Hypothalamus (tissue), 51 donors: ENCODE measurements around the gene MYD88.

Source experiments
- DNase-seq, 51 donors: peaks; one replicate each; lab custom pipeline; 2025; lab: John Stamatoyannopoulos, UW

The MYD88 gene

DNA sequence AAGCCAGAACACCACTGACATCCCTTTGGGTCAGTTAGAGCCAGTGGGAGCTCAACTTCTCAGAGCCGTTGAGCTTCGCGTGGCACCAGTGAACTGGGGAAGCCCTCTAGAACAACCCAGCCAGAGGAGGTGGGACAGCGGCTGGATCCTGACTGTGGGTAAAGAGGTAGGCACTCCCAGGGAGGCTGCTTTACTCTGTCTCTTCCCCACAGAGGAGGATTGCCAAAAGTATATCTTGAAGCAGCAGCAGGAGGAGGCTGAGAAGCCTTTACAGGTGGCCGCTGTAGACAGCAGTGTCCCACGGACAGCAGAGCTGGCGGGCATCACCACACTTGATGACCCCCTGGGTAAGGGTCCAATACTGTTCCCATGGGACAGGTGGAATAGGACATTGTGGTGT, 1.2 kb downstream of the MYD88 start:
- no peak for DNase-seq

DNA sequence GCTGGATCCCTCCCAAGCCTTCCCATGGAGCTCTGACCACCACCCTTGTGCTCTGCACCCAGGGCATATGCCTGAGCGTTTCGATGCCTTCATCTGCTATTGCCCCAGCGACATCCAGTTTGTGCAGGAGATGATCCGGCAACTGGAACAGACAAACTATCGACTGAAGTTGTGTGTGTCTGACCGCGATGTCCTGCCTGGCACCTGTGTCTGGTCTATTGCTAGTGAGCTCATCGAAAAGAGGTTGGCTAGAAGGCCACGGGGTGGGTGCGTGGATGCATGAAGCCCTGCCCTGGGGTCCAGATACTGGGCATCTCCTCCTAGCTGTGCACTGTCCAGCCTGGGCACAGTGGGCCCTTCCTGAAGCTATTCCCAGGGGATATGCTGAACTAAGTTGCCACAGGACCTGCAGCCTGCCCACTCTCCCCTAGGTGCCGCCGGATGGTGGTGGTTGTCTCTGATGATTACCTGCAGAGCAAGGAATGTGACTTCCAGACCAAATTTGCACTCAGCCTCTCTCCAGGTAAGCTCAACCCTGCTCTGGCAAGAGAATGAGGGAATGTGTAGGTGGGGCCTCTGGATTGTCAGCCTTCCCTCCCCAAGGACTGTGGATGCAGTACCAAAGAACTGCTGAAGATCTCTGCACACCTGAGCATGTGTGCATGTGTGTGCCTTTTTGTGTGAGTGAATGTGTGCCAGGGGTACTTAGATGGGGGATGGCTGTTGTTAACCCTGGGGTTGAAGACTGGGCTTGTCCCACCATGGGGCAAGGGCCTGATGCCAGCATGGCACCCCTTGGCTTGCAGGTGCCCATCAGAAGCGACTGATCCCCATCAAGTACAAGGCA, 2.1 kb downstream of the MYD88 start:
- no peak for DNase-seq

DNA sequence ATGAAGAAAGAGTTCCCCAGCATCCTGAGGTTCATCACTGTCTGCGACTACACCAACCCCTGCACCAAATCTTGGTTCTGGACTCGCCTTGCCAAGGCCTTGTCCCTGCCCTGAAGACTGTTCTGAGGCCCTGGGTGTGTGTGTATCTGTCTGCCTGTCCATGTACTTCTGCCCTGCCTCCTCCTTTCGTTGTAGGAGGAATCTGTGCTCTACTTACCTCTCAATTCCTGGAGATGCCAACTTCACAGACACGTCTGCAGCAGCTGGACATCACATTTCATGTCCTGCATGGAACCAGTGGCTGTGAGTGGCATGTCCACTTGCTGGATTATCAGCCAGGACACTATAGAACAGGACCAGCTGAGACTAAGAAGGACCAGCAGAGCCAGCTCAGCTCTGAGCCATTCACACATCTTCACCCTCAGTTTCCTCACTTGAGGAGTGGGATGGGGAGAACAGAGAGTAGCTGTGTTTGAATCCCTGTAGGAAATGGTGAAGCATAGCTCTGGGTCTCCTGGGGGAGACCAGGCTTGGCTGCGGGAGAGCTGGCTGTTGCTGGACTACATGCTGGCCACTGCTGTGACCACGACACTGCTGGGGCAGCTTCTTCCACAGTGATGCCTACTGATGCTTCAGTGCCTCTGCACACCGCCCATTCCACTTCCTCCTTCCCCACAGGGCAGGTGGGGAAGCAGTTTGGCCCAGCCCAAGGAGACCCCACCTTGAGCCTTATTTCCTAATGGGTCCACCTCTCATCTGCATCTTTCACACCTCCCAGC, 2.9 kb downstream of the MYD88 start:
- no peak for DNase-seq

DNA sequence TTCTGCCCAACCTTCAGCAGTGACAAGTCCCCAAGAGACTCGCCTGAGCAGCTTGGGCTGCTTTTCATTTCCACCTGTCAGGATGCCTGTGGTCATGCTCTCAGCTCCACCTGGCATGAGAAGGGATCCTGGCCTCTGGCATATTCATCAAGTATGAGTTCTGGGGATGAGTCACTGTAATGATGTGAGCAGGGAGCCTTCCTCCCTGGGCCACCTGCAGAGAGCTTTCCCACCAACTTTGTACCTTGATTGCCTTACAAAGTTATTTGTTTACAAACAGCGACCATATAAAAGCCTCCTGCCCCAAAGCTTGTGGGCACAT, 3.5 kb downstream of the MYD88 start:
- no peak for DNase-seq

DNA sequence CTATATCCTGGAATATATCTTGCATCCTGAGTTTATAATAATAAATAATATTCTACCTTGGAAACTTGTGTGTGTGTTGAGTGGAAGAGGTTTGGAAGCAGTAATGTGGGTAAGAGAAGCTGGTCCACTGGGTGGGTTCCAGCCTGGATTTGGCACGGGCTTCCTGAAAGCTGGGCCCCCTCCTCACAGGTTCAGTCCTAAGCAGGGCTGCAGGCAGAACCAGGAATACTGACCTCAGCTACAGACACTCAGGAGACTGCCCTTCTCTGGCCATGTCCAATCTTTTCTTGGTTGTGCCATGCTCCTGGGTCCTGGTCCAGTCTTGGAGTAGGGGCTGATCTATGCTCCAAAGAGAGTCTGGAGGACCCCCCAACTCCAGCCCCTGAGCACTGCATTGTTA, 4.5 kb downstream of the MYD88 start:
- no peak for DNase-seq

DNA sequence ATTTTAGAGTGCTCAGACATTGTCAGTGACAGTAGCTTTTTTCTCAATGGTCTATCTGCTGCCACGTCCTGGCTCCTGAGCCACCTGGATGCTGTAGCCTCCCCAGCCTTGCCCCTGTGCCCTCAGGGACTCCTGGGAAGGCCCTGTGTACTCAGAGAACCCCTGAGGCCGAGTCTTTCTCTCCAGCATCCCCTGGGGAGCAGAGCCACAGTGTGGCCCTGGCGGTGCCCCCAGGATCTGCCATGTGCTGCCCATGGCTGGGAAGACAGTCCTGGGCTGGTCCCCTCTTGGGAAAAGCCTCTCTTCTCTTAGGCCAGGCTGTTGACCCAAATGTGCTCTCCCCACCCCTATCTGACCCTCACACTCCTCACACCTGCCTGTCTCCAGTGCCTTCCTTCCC, 5.0 kb downstream of the MYD88 start:
- DNase-seq, result no peak

DNA sequence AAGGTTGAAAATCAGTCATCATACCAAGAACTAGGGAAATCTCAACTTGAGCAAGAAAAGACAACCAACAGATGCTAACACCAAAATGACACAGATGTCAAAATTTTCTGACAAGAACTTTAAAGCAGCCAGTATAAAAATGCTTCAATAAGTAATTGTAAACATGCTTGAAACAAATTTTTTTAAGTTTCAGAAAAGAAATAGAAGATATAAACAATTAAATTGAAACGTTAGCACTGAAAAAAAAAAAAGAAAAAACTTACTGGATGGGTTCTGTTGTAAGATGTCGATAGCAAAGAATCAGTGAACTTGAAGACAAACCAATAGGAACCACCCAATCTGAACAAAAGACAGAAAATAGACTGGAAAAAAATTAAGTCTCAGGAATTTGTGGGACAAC, 8.0 kb downstream of the MYD88 start:
- DNase-seq, result no peak

DNA sequence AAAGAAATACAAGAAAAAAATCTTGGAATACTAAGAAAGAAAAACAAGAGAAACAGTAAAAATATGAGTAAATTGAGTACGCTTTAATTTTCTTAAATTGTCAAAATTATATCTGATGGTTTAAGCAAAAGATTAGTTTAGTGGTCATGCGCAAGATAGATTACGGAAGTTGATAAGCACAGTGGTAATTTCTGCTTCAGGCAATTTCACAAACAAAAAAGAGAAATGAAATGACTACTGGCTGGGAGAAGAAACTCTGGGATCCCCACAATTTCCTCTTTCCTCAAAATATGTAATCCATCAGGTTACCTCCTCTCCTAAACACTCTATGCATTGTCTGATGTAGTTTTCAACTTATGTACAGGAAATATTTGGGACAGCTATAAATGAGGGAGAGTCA, 9.0 kb downstream of the MYD88 start:
- DNase-seq, result no peak

DNA sequence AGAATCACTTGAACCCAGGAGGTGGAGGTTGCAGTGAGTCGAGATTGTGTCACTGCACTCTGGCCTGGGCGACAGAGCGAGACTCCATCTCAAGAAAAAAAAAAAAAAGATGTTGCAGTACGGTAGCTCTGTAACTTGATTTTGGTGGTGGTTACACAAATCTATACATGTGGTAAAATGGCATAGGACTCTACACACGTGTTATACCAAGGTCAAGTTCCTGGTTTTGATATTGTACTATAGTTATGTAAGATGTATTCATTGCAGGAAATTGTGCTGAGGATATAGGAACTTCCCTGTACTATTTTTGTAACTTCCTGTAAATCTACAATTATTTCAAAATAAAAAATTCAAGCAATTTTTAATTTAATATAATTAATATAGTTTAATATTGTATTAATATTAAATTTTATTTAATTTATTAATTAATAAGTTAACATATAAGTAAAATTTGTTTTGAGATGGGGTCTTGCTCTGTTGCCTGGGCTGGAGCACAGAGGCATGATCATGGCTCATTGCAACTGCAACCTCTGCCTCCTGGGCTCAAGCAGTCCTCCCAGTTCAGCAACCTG, 9.9 kb downstream of the MYD88 start:
- DNase-seq, result no peak

DNA sequence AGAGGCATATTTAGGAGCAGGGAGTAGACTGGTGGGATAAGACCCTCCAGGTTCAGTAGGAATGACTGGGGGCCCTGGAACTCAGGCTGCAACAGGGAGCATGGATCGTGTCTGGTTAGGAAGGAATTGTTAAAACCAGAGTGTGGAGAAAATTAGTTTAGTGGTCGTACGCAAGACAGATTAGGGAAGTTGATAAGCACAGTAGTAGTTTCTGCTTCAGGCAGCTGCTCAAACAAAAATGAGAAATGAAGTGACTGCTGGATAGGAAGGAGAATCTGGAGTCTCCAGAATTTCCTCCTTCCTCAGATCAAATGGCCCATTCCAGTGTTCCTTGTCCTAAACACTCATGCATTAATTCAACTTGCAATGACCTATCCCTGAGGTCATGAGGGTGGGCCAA, 11.2 kb downstream of the MYD88 start:
- DNase-seq, result no peak

DNA sequence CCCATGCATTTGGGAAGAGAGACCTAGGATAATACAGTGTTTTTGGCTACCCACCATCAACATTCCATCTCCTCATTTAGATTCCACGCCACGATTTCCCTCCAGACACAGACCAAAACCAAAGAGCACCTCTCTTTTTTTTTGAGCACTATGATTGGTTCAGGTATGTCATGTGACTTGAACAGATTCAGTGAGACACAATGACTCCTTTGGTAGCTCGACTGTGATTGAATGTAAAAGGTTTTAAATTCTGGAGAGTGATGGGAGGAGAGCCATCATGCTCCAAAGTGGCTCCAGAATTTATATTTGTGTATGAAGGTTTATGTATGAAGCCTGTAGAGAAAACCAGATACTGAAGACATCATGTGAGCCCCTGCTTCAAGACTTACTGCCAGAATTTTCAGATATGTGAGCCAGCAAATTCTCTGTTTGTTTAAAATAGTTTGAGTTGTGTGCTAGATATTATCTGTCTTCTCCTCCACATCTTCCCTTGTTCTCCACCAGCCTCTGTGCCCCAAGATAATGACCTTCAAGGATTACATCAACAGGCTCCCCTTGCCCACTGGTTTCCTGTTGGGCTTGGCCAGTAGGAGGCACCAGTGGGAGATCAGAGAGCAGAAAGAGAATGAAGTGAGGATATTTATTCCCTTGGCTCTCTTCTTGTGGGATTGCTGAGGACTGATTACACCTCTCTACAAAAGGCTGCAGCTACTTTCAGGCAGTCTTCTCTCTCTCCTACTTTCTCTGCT, 12.5 kb downstream of the MYD88 start:
- no peak for DNase-seq

DNA sequence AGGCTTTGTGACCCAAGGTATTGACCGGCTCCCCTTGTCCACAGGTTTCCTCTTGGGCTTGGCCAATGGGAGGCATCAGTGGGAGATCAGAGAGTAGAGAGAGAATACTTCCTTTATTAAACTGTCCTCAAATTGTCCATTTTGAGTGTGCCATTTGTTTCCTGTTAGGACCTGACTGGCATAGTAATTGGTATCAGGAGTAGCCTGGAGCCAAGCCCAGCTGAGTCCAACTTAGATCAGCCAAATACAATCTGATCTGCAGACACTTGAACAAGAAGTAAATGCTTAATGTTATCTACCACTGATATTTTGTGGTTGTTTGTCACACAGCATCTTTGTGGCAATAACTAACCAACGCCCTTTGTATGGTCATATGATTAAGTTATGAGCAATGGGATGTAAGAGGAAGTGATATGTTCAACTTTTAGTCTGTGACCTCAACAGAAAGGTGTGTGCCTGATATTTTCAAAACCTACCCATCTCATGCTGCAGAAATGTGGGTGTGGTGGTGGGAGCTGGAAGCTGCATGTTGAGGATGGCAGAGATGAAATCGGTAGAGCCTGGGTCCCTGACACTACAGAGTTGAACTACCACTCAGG, 13.3 kb downstream of the MYD88 start:
- peak in 1 of 51 donors; percentile 7 for DNase-seq

DNA sequence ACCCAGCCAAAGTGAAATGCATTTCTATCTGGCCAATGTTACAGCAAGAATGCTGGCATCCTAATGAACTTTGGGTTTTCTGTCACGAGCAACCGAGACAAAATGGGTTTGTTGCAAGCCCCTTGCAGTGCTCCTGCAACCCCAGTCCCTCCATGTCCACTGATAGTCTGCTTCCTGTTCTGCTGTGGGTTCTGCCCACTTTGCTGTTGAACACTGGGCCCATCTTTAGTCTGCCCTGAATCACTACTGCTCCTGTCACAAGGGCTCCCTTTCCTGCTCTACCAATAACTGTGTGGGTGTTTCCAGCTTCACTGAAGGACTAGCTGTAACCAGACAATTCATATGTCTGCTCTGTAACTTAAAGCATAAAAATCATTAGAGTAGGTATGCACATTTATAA, 14.1 kb downstream of the MYD88 start:
- no peak for DNase-seq

DNA sequence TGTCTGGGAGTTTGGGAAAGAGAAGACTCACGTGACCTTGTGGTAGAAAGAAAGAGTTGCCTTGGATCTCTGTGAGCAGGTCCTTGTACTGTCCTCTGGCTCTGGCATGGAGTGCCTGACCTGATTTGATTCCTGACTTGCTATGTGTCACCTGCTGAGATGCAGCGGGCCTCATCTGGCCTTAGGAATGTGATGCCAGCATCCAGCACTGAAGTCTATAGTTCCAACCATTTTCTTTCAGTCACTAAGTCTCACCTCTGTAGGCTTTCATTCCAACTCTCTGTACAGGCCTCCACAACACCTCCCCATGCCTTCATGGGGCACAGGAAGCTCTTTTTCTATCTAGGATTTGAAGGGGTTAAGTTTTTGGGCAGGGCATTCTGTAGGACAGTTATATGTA, 14.8 kb downstream of the MYD88 start:
- no peak for DNase-seq

DNA sequence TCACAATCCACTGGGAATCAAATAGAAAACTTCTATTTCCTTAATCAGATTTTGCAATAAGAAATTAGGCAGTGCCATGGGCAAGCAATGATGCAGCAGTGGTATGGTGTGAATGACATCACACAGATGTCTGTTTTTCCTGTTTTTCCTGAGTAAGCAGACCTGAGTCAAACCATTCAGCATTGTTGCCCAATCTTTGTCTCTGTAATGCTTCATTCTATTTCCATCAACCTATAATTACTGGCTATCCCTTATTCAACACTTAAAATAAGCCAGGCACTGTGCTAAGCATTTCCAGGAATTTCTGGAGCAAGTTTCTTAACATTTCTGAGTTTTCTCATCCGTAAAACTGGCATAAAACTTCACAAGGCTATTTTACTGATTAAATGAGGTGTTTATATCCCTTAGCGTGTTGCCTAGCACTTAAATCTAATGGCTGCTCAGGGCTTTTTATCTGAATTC, 15.6 kb downstream of the MYD88 start:
- no peak for DNase-seq

DNA sequence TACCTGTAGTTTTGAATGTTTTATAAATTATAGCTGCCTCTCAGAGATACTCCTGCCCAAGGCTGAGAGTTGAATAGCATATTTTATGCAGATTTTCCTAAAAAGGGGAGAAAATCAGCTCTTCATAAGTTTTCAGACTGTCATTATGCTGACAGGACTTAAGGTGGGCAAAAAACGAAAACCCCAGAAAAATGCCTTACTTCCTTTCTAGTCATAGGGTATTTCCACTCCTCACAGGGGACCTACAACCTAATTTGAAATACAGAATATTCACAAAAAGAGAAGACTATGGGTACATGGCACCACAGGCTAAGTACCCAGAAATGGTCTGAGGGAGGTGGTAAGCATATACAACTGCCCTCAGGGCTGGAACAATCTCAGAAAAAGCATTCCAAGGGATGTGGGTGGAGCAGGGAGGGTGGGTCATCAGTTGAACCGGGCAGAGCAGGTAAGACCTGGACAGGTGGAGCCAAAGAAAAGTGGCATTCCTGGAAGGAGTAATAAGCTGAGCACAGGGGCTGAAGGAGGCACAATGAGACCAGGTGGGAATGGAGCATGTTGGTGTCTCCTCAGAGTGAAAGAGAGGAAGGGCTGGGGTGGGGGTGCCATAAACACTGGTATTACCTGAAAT, 16.3 kb downstream of the MYD88 start:
- DNase-seq, result no peak

DNA sequence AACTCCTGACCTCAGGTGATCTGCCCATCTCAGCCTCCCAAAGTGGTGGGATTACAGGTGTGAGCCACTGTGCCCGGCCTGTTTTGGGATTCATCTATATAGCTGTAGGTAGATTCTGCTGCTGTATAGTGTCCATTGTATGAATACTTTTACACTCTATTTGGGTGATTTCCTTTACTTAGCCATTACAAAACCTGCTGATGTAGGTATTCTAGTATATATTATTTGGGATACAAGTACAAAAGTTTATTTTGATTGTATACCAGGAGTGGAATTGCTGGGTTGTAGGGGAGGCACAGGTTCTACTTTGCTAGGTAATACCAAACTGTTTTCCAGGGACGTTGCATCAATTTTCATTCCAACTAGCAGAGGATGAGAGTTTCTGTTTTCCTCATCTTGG, 17.4 kb downstream of the MYD88 start:
- no peak for DNase-seq

DNA sequence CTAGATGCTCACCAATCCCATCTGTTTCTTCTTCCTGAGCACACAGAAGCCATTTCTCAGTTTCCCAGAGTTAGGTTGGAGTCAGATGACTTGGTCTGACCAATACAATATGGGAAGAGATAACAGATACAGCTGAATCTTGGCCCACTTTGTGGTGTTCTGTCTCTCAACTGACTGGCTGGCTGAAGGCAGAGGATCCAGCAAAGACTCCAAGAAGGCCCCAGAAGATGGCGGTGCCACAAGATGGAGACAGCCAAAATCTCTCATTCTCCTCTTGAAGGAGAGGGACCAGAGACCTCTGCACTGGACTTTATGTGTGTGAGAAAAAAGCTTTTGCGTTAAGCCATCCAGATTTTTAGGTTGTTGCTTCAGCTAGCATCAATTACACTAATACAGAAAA, 18.7 kb downstream of the MYD88 start:
- DNase-seq, result no peak

DNA sequence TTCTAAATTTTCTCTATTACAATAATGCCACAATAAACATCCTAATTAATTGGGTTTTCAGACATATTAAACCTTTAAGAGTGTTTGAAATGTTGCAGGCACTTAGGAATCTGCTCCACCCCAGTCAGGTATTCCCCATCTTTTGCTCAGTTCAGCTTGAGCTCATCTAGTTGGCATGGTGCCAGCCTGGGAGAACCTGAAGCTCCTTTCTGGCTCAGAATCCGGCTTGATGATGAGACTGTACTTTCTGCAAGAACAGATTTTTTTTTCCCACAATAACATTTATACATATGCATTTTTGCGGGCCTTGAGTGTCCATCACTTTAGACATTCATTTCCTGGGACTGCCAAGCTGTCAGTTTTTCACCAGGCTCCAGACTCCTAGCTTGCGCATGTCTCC, 19.1 kb downstream of the MYD88 start:
- DNase-seq, result peak in 1 of 51 donors; percentile 8

DNA sequence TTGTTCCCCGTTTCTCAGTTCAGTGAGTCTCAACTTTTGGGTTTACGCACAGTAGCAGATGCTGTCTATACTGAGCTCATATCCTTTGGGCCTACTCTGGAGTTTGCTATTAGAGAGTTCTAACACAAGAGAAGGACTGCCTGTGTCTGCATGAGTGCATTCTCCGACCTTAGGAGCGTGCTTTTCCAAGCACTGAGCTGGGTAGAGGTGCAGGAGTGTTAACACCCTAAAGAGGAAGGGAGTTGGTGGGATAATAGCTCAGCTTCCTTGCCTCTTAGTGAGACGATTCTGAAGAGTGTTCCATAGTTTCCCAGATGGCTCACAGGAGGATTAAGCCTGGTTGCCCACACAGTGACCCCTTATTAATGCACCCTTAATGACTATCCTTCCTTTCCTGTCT, 20.0 kb downstream of the MYD88 start:
- no peak for DNase-seq
